AG09309 (cell line): ENCODE results near the gene SWI5.

Experiments used
- DNase-seq: peaks from one replicate; pipeline ENCODE4 v3.0.0-alpha.2; 2010; ENCODE audit warnings: low read depth
- H3K4me3 ChIP-seq: 2 replicates; pipeline ENCODE4 v1.5.1; 2011; ENCODE audit warnings: mild to moderate bottlenecking, low read depth, low read length, moderate library complexity; ENCODE audit not compliant: control insufficient read depth
- TF ChIP-seq, protein P1 (sequence below): IDR thresholded peaks from 2 replicates; pipeline ENCODE4 v1.5.1; 2011; ENCODE audit warnings: mild to moderate bottlenecking, low read depth, low read length, inconsistent platforms; ENCODE audit not compliant: insufficient read depth, control insufficient read depth; ENCODE audit errors: missing control alignments

The SWI5 gene

DNA sequence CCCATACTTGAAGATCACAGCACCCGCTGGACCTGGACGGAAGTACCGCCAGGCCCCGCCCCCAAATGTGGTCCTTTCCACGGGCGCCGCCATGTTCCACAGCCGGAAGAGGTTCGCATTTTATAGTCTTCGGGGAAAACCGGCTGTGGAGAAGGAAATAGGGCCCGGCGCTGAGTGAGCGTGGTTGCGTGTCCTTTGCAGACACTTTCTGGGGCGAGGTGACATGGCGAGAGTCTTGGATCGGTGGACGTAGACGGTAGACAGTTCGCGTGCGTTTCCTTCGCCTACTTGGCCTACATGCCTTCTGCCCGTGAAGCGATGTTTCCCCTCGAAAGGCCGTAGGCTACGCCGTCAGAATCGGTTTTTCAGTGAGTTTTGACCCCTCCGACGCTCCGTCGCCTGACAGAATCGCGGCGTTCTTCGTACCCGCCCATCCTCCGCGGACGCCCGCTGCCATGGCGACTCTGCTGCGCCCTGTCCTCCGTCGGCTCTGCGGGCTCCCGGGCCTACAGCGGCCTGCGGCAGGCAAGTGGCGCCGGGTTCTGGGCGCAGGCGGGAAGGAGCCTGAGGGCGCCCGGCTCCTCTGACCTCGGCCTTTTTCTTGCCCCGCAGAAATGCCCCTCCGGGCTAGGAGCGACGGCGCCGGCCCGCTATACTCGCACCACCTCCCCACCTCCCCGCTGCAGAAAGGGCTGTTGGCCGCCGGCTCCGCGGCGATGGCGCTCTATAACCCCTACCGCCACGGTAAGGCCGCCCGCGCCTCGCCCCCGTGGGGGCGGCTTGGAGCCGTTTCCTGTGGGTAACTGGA, 46.5 kb downstream of the SWI5 start, which contains the start of the genes COQ4 and TRUB2:
Gene COQ4 (plus strand): TSS at position 436 of the 808 bp plus-strand sequence. CDS start 20 bp downstream, at position 456.
Gene TRUB2 (minus strand): TSS at position 44 of the 808 bp plus-strand sequence. CDS start 39 bp downstream, at position 5.
- TF ChIP-seq, protein P1, sequence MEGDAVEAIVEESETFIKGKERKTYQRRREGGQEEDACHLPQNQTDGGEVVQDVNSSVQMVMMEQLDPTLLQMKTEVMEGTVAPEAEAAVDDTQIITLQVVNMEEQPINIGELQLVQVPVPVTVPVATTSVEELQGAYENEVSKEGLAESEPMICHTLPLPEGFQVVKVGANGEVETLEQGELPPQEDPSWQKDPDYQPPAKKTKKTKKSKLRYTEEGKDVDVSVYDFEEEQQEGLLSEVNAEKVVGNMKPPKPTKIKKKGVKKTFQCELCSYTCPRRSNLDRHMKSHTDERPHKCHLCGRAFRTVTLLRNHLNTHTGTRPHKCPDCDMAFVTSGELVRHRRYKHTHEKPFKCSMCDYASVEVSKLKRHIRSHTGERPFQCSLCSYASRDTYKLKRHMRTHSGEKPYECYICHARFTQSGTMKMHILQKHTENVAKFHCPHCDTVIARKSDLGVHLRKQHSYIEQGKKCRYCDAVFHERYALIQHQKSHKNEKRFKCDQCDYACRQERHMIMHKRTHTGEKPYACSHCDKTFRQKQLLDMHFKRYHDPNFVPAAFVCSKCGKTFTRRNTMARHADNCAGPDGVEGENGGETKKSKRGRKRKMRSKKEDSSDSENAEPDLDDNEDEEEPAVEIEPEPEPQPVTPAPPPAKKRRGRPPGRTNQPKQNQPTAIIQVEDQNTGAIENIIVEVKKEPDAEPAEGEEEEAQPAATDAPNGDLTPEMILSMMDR, result peak; percentile 11
- peak within 1 kb of the TSS; percentile 92 for H3K4me3 ChIP-seq
- peak; percentile 67 for DNase-seq

DNA sequence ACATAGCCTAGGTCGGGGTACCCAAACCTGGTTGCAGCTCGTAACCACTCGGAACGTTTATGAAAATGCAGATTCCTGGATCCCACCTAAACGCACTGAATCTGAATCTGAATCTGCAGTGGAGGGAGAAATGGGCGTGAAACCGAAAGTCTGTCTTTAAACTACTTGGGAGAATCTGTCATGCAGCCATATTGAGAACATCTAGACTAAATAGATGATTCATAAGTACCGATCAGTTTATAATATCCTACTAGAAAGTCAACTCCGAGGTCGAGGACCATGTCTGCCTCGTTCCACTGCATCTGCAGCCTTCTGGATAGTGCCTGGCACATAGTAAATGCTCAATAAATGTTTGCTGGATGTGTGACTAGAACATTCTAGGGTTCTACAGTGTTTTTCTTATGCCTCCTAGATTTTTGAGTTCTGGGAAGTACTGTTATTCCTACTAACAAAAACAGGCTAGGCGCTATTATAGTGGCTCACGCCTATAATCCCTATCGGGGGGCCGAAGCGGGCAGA, 47.2 kb downstream of the SWI5 start:
- TF ChIP-seq, protein P1, result no peak
- DNase-seq, result no peak
- peak overlapping the region; percentile 92 for H3K4me3 ChIP-seq

DNA sequence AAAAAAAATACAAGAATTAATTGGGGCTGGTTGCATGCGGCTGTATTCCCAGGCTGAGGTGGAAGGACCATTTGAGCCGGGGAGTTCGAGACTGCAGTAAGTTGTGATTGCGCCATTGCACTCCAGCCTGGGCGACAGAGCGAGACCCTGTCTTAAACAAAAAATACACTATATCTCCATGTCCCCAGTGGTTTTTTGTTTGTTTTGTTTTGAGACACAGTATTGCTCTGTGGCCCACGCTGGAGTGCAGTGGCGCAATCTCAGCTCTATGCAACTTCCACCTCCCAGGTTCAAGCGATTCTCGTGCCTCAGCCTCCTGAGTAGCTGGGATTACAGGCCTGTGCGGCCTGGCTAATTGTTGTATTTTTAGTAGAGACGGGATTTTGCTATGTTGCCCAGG, 47.7 kb downstream of the SWI5 start:
- no peak for DNase-seq
- TF ChIP-seq, protein P1, result no peak
- peak overlapping the region; percentile 92 for H3K4me3 ChIP-seq

DNA sequence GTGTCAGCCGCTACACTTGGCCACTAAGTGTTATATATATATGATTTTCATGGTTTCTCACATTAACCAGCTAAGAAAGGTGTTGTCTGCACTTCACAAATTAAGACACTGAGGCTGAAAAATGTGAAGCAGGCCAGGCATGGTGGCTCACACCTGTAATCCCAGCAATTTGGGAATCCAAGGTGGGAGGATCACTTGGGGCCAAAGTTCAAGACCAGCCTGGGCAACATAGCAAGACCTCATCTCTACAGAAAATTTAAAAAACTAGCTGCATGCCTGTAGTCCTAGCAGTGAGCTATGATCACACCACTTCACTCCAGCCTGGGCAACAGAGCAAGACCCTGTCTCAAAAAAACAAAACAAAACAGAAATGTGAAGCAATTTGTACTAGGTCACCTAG, 48.3 kb downstream of the SWI5 start:
- H3K4me3 ChIP-seq, result no peak overlapping the region
- DNase-seq, result no peak
- TF ChIP-seq, protein P1, result no peak

DNA sequence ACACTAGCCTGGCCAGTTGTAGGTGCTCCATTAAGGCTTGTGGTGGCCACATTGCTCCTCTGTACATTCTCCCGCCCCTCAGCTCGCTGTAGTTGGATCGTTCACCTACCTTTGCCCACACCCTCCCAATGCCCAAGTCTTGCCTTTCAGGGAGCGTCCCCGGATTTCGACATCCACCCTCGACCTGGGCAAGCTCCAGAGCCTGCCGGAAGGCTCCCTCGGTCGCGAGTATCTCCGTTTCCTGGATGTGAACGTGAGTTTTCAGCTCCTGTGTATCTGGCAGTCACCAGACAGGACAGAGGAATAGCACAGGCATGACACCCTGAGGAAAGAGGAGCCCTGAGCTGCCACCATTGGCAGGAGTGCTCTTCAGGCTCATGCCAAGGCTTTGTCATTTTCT, 49.6 kb downstream of the SWI5 start:
- no peak for DNase-seq
- no peak overlapping the region for H3K4me3 ChIP-seq
- TF ChIP-seq, protein P1, result no peak

DNA sequence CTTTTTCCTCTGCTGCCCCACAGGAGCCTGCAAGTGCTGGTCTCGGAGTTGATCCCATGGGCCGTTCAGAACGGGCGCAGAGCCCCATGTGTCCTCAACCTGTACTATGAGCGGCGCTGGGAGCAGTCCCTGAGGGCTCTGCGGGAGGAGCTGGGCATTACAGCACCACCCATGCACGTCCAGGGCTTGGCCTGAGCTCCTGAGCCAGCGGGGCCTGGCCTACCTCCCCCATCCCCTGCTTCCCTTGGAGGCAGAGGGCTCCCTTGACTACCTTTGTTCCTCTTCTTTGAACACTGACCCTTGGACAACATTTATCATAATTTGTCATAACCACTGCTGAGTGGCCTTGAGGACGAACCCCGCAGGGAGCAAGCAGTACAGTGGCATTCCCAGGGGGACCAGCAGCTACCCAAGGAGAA, 57.4 kb downstream of the SWI5 start:
- no peak for DNase-seq
- H3K4me3 ChIP-seq, result no peak overlapping the region
- TF ChIP-seq, protein P1, result no peak
